CD14-positive monocyte (primary cell): ENCODE data around the gene BTNL3. TPM values are rescaled to one million over a fixed set of nuclear protein-coding genes. Genes with fewer than 3 reads are reported as not detected.
A peak's percentile ranks its signal among the peaks of the same experiment; 100 is the strongest.

Experiments used
- DNase-seq, 3 donors: peaks; one replicate each; pipeline ENCODE4 v3.0.0-alpha.2; 2011 to 2022
- H2AFZ ChIP-seq: 2 replicates; pipeline ENCODE4 v1.6.0; 2012; ENCODE audit warnings: mild to moderate bottlenecking, low read depth, low read length, inconsistent platforms; ENCODE audit not compliant: insufficient read depth, poor library complexity, severe bottlenecking
- H3K27ac ChIP-seq, 2 donors: 1 replicate in 1 of 2; 2 replicates in 1 of 2; pipeline ENCODE4 v1.5.1; 2012 to 2013; ENCODE audit warnings: low read length in 2 of 2, control low read depth in 1 of 2, inconsistent platforms in 1 of 2, low read depth in 1 of 2, mild to moderate bottlenecking in 1 of 2
- H3K27me3 ChIP-seq, 2 donors: one replicate each; pipeline versions ENCODE4 v1.6.0 to v1.6.1; 2011 to 2013; ENCODE audit warnings: low read length in 2 of 2; ENCODE audit not compliant: control insufficient read depth in 2 of 2, insufficient read depth in 2 of 2
- H3K36me3 ChIP-seq, 2 donors: replicated peaks in 1 of 2; 1 replicate in 1 of 2; 2 replicates in 1 of 2; pipeline versions ENCODE4 v1.5.1 to v1.6.1; 2012 to 2013; ENCODE audit warnings: low read length in 2 of 2, control low read depth in 1 of 2, inconsistent platforms in 1 of 2, mild to moderate bottlenecking in 1 of 2; ENCODE audit not compliant: insufficient read depth in 2 of 2, control insufficient read depth in 1 of 2
- H3K4me1 ChIP-seq, 2 donors: 1 replicate in 1 of 2; 2 replicates in 1 of 2; pipeline versions ENCODE4 v1.5.1 to v1.6.1; 2012 to 2013; ENCODE audit warnings: low read length in 2 of 2, control low read depth in 1 of 2, inconsistent platforms in 1 of 2, mild to moderate bottlenecking in 1 of 2, moderate library complexity in 1 of 2; ENCODE audit not compliant: insufficient read depth in 2 of 2, control insufficient read depth in 1 of 2
- H3K4me2 ChIP-seq: replicated peaks from 2 replicates; pipeline ENCODE3; 2012; ENCODE audit warnings: low read length, moderate library complexity, mild to moderate bottlenecking; ENCODE audit not compliant: poor library complexity, severe bottlenecking; ENCODE audit errors: extremely low read depth
- H3K4me3 ChIP-seq, 3 experiments: fragments of 200-600 bp in 1 of 3; sonication (generic) in 1 of 3; replicated peaks in 1 of 3; 1 replicate in 2 of 3; 2 replicates in 1 of 3; pipeline ENCODE4 v1.5.1; 2011 to 2013; ENCODE audit warnings: low read length in 3 of 3, mild to moderate bottlenecking in 3 of 3, control low read depth in 2 of 3, low read depth in 2 of 3, inconsistent platforms in 1 of 3, moderate library complexity in 1 of 3
- H3K79me2 ChIP-seq: 2 replicates; pipeline ENCODE4 v1.6.0; 2012; ENCODE audit warnings: mild to moderate bottlenecking, control low read depth, inconsistent platforms, low read length, moderate library complexity; ENCODE audit not compliant: insufficient read depth
- H3K9ac ChIP-seq: 2 replicates; pipeline ENCODE4 v1.6.0; 2017; ENCODE audit warnings: low read length, mild to moderate bottlenecking; ENCODE audit not compliant: insufficient read depth, poor library complexity, severe bottlenecking
- H3K9me3 ChIP-seq, 2 donors: replicated peaks in 1 of 2; 1 replicate in 1 of 2; 2 replicates in 1 of 2; pipeline versions ENCODE4 v1.5.1 to v1.6.1; 2012 to 2013; ENCODE audit warnings: low read length in 2 of 2, control low read depth in 1 of 2; ENCODE audit not compliant: control insufficient read depth in 1 of 2, insufficient read depth in 1 of 2
- H4K20me1 ChIP-seq: 2 replicates; pipeline ENCODE4 v1.6.0; 2012; ENCODE audit warnings: mild to moderate bottlenecking, low read length, control low read depth, moderate library complexity; ENCODE audit not compliant: insufficient read depth
- H3K27ac Mint-ChIP-seq, 7 donors: one replicate each; pipeline ENCODE4 v1.8.0; 2020; ENCODE audit warnings: mild to moderate bottlenecking in 7 of 7, mixed read lengths in 7 of 7, moderate library complexity in 6 of 7, inconsistent platforms in 2 of 7
- H3K27me3 Mint-ChIP-seq, 3 donors: one replicate each; pipeline ENCODE4 v1.8.0; 2021 to 2022; ENCODE audit warnings: low read depth in 3 of 3, mild to moderate bottlenecking in 3 of 3, mixed read lengths in 3 of 3, moderate library complexity in 3 of 3, inconsistent platforms in 1 of 3
- H3K36me3 Mint-ChIP-seq, 2 donors: one replicate each; pipeline ENCODE4 v1.8.0; 2020; ENCODE audit warnings: mixed read lengths in 2 of 2, inconsistent platforms in 1 of 2, mild to moderate bottlenecking in 1 of 2
- H3K4me1 Mint-ChIP-seq: one replicate; pipeline ENCODE4 v1.8.0; 2020; ENCODE audit warnings: mild to moderate bottlenecking, mixed read lengths
- H3K4me3 Mint-ChIP-seq, 2 donors: one replicate each; pipeline ENCODE4 v1.8.0; 2020; ENCODE audit warnings: mild to moderate bottlenecking in 2 of 2, mixed read lengths in 2 of 2, moderate library complexity in 1 of 2
- H3K9me3 Mint-ChIP-seq, 7 donors: one replicate each; pipeline ENCODE4 v1.8.0; 2020 to 2022; ENCODE audit warnings: mixed read lengths in 7 of 7, mild to moderate bottlenecking in 6 of 7, moderate library complexity in 6 of 7, inconsistent platforms in 2 of 7
- WGBS: methylation state at CpG from one replicate; pipeline ENCODE4 v1.1.5; 2013; ENCODE audit warnings: missing lambda C conversion rate; ENCODE audit not compliant: insufficient coverage; 5-methylcytosine and 5-hydroxymethylcytosine counted together
- intact Hi-C, 2 donors: fragments of 100-400 bp; cut with micrococcal nuclease; formaldehyde crosslinking; loops; one replicate each; pipeline versions ENCODE4 v1.15.0 to v1.15.1; 2023
- polyA plus RNA-seq, 3 donors: library from polyadenylated mRNA; depleted of rRNA in 1 of 3; unstranded in 2 of 3; stranded (reverse) in 1 of 3; fragments of 300-500 nt in 2 of 3; fragments of >200 nt in 1 of 3; fragmentation: Illumina TruSeq in 2 of 3; gene quantifications; 1 replicate in 2 of 3; 2 replicates in 1 of 3; pipeline ENCODE4 v1.2.3, GENCODE V29; 2012 to 2021
- TF ChIP-seq, protein P1 (sequence below): fragments of 200-600 bp; IDR thresholded peaks from one replicate; pipeline ENCODE4 v1.8.0; 2022; ENCODE audit warnings: antibody characterized with exemption, mild to moderate bottlenecking

Gene BTNL3
- polyA plus RNA-seq, 3 donors: 0.08 to 0.20 TPM; not detected in 1

- no peak overlapping the region for H3K27ac ChIP-seq
Measured at GRCh38 chr5:181047288-181047687, 58.6 kb downstream of the BTNL3 start.

DNA sequence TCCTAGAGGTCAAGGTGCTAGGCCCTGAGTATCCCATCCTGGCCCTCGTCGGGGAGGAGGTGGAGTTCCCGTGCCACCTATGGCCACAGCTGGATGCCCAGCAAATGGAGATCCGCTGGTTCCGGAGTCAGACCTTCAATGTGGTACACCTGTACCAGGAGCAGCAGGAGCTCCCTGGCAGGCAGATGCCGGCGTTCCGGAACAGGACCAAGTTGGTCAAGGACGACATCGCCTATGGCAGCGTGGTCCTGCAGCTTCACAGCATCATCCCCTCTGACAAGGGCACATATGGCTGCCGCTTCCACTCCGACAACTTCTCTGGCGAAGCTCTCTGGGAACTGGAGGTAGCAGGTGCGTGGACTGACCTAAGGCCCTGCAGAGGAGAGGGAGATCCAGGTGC, 59.3 kb downstream of the BTNL3 start:
- TF ChIP-seq, protein P1, sequence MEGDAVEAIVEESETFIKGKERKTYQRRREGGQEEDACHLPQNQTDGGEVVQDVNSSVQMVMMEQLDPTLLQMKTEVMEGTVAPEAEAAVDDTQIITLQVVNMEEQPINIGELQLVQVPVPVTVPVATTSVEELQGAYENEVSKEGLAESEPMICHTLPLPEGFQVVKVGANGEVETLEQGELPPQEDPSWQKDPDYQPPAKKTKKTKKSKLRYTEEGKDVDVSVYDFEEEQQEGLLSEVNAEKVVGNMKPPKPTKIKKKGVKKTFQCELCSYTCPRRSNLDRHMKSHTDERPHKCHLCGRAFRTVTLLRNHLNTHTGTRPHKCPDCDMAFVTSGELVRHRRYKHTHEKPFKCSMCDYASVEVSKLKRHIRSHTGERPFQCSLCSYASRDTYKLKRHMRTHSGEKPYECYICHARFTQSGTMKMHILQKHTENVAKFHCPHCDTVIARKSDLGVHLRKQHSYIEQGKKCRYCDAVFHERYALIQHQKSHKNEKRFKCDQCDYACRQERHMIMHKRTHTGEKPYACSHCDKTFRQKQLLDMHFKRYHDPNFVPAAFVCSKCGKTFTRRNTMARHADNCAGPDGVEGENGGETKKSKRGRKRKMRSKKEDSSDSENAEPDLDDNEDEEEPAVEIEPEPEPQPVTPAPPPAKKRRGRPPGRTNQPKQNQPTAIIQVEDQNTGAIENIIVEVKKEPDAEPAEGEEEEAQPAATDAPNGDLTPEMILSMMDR: no peak
- Histone ChIP-seq H3K36me3 (no peaks in the 10 kb centered on the region), H3K4me3 (no peak overlapping the region), H3K4me2 (no peak overlapping the region), H3K9me3 (no peaks in the 10 kb centered on the region), H3K27ac (no peak overlapping the region), H3K9ac (no peak overlapping the region), H2AFZ (no peak overlapping the region), H3K79me2 (no peaks in the 10 kb centered on the region), H3K27me3 (peaks cover 16 to 37% of the 10 kb centered on the region in 2 donors), H4K20me1 (no peaks in the 10 kb centered on the region), H3K4me1 (peaks cover 0 to 4% of the 10 kb centered on the region in 2 donors)
- intact Hi-C loops: no loop called here
- Mint-ChIP-seq H3K4me1 (peaks cover 7% of the 10 kb centered on the region), H3K36me3 (peaks cover 0 to 7% of the 10 kb centered on the region in 2 donors), H3K9me3 (peaks cover 0 to 13% (median 8%) of the 10 kb centered on the region in 7 donors), H3K4me3 (peak overlapping the region in 1 of 2 donors; percentile 74), H3K27ac (peak overlapping the region in 1 of 7 donors; percentile 78), H3K27me3 (peaks cover 36 to 48% (median 42%) of the 10 kb centered on the region in 3 donors)
- WGBS: 96% methylated on average over 13 of the region's 15 CpGs
- DNase-seq: no peak

More at GRCh38 chr5:181047288-181047687, 58.6 kb downstream of the BTNL3 start:
- no peak for DNase-seq
- H3K4me3 ChIP-seq: no peak overlapping the region
- H4K20me1 ChIP-seq: no peaks in the 10 kb centered on the region
- Mint-ChIP-seq H3K36me3 (peaks cover 0 to 5% of the 10 kb centered on the region in 2 donors), H3K4me1 (peaks cover 3% of the 10 kb centered on the region), H3K4me3 (peak overlapping the region in 1 of 2 donors; percentile 5), H3K9me3 (peaks cover 0 to 10% (median 5%) of the 10 kb centered on the region in 7 donors), H3K27ac (no peak overlapping the region), H3K27me3 (peaks cover 33 to 45% (median 38%) of the 10 kb centered on the region in 3 donors)
- H3K9me3 ChIP-seq: no peaks in the 10 kb centered on the region
- no peaks in the 10 kb centered on the region for H3K36me3 ChIP-seq
- H3K4me1 ChIP-seq: peaks cover 0 to under 1% of the 10 kb centered on the region in 2 donors
- H3K79me2 ChIP-seq: no peaks in the 10 kb centered on the region
- intact Hi-C loops: no loop called here
- no peak overlapping the region for H3K4me2 ChIP-seq
- TF ChIP-seq, protein P1: no peak
- no peak overlapping the region for H2AFZ ChIP-seq
- H3K9ac ChIP-seq: no peak overlapping the region
- peaks cover 14 to 33% of the 10 kb centered on the region in 2 donors for H3K27me3 ChIP-seq
- WGBS: 79% methylated on average over 2 of the region's 2 CpGs
